AG04450 (cell line): ENCODE data around the gene GPBP1. TPM values are rescaled to one million over a fixed set of nuclear protein-coding genes. Genes with fewer than 3 reads are reported as not detected.
A peak's percentile ranks its signal among the peaks of the same experiment; 100 is the strongest.
"Not testable (repeated sequence)": the region's sequence is repeated elsewhere in the genome, so short reads cannot be mapped to it uniquely, and the experiment has no call there.

ENCODE experiments used
- CTCF ChIA-PET: fragments of 300-600, 350-600 bp; formaldehyde crosslinking; extraction: SDS; loops from one replicate; lab custom pipeline; 2022; ENCODE audit warnings: antibody characterized with exemption, inconsistent platforms; lab: Charles Lee
- POLR2A ChIA-PET: fragments of 350-600 bp; formaldehyde crosslinking; extraction: SDS; loops from one replicate; lab custom pipeline; 2021; ENCODE audit warnings: antibody characterized with exemption, inconsistent platforms; lab: Yijun Ruan, JAX
- DNase-seq: peaks from one replicate; pipeline ENCODE4 v3.0.0-alpha.2; 2011; ENCODE audit warnings: low read depth, low spot score
- H3K27ac ChIP-seq: one replicate; pipeline ENCODE4 v1.5.1; 2012; ENCODE audit warnings: low read depth, low read length, control low read depth
- H3K27me3 ChIP-seq: one replicate; pipeline ENCODE4 v1.6.0; 2012; ENCODE audit warnings: low read length; ENCODE audit not compliant: control insufficient read depth, insufficient read depth
- H3K4me3 ChIP-seq: 2 replicates; pipeline ENCODE4 v1.5.1; 2011; ENCODE audit warnings: mild to moderate bottlenecking, low read depth, low read length, control low read depth
- H3K9me3 ChIP-seq: 2 replicates; pipeline ENCODE4 v1.5.1; 2012; ENCODE audit warnings: low read length; ENCODE audit not compliant: control insufficient read depth, insufficient read depth
- CTCF ChIP-seq: IDR thresholded peaks from 2 replicates; pipeline ENCODE4 v1.5.1; 2011; ENCODE audit warnings: low read depth, low read length, control low read depth, inconsistent platforms
- polyA plus RNA-seq: library from polyadenylated mRNA; depleted of rRNA; stranded (reverse); fragments of >200 nt; gene quantifications from 2 replicates; pipeline ENCODE4 v1.2.3, GENCODE V29; 2011

Gene GPBP1
- polyA plus RNA-seq, 1 experiment, result 67.7 TPM

GRCh38 chr5:57164124-57164523 is 9.7 kb upstream of the GPBP1 start:
- no peaks in the 10 kb centered on the region for H3K9me3 ChIP-seq
- CTCF ChIA-PET, result no interaction called here
- H3K27ac ChIP-seq, result no peak overlapping the region
- no peak for DNase-seq
- POLR2A ChIA-PET, result no interaction called here
- H3K4me3 ChIP-seq, result no peak overlapping the region
- no peak for TF ChIP-seq CTCF
- H3K27me3 ChIP-seq, result no peaks in the 10 kb centered on the region

- POLR2A ChIA-PET, DNase-seq, H3K4me3 ChIP-seq, H3K27ac ChIP-seq, H3K27me3 ChIP-seq, H3K9me3 ChIP-seq: not testable (repeated sequence)
- CTCF ChIA-PET, result interaction anchor here (1.3 kb wide), 1 partner anchor 27 kb away, joined by 3 read pairs; no protein-coding TSS in a partner anchor
Measured at GRCh38 chr5:57165171-57165570, 8.7 kb upstream of the GPBP1 start.

GRCh38 chr5:57166276-57166675 is 7.6 kb upstream of the GPBP1 start:
- no peaks in the 10 kb centered on the region for H3K9me3 ChIP-seq
- ChIA-PET CTCF (interaction anchor here (0.6 to 1.3 kb wide), 2 partner anchors 28 to 116 kb away, joined by 3 to 4 read pairs; no protein-coding TSS in a partner anchor), POLR2A (no interaction called here)
- no peak overlapping the region for H3K27ac ChIP-seq
- TF ChIP-seq CTCF, result no peak
- no peaks in the 10 kb centered on the region for H3K27me3 ChIP-seq
- no peak overlapping the region for H3K4me3 ChIP-seq
- no peak for DNase-seq

GRCh38 chr5:57167201-57167600 is 6.7 kb upstream of the GPBP1 start:
- Histone ChIP-seq H3K4me3 (no peak overlapping the region), H3K27ac (no peak overlapping the region), H3K27me3 (no peaks in the 10 kb centered on the region), H3K9me3 (no peaks in the 10 kb centered on the region)
- ChIA-PET POLR2A (no interaction called here), CTCF (no interaction called here)
- DNase-seq, result no peak
- TF ChIP-seq CTCF, result no peak

- H3K4me3 ChIP-seq, DNase-seq, H3K9me3 ChIP-seq, H3K27ac ChIP-seq, CTCF ChIA-PET, H3K27me3 ChIP-seq, POLR2A ChIA-PET: not testable (repeated sequence)
Measured at GRCh38 chr5:57170116-57170515, 3.7 kb upstream of the GPBP1 start.

- Histone ChIP-seq H3K27ac (no peak overlapping the region), H3K9me3 (no peaks in the 10 kb centered on the region; the same call in 1 of the 2 replicates), H3K4me3 (peak overlapping the region; percentile 93), H3K27me3 (no peaks in the 10 kb centered on the region)
- TF ChIP-seq CTCF, result no peak
- DNase-seq, result no peak
- ChIA-PET POLR2A (no interaction called here), CTCF (no interaction called here)
Measured at GRCh38 chr5:57171816-57172465, 1.9 kb upstream of the GPBP1 start.
